ENCODE results near the gene STK39. TPM values are rescaled to one million over a fixed set of nuclear protein-coding genes. Genes with fewer than 3 reads are reported as not detected.
"Not testable (repeated sequence)": the region's sequence is repeated elsewhere in the genome, so short reads cannot be mapped to it uniquely, and the experiment has no call there.

Gene STK39
- total RNA-seq, 1 donor from 2014 or later = 18.5 TPM

DNA sequence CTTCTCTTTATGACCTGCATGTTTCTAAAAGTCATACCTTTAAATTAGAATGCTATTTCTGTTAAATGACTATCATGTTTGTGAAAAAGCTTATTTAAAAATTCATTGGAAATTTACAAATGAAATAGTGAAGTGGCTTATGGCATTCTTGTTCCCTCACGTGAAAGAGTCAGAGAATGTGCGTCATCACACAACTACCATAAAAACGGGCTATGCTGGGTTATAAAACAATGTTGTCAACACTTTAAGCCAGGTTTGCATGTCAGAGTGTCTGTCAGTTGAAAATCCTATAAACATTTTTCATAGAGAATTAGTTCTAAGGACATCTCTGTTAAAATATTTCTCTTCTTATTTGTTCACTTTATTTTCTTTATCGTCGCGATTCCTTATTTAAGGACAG, 42.5 kb upstream of the STK39 start:
- ChIA-PET CTCF (no interaction called here), POLR2A (no interaction called here)
- Mint-ChIP-seq H3K4me1 (no peaks in the 10 kb centered on the region), H3K27ac (no peak overlapping the region), H3K4me3 (no peak overlapping the region), H3K27me3 (no peaks in the 10 kb centered on the region), H3K36me3 (ENCODE audit: low read depth) (no peaks in the 10 kb centered on the region), H3K9me3 (peaks cover 3% of the 10 kb centered on the region)
- no peak for DNase-seq
- TF ChIP-seq, protein P1, sequence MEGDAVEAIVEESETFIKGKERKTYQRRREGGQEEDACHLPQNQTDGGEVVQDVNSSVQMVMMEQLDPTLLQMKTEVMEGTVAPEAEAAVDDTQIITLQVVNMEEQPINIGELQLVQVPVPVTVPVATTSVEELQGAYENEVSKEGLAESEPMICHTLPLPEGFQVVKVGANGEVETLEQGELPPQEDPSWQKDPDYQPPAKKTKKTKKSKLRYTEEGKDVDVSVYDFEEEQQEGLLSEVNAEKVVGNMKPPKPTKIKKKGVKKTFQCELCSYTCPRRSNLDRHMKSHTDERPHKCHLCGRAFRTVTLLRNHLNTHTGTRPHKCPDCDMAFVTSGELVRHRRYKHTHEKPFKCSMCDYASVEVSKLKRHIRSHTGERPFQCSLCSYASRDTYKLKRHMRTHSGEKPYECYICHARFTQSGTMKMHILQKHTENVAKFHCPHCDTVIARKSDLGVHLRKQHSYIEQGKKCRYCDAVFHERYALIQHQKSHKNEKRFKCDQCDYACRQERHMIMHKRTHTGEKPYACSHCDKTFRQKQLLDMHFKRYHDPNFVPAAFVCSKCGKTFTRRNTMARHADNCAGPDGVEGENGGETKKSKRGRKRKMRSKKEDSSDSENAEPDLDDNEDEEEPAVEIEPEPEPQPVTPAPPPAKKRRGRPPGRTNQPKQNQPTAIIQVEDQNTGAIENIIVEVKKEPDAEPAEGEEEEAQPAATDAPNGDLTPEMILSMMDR (IDR thresholded peaks at IDR 0.05) = no peak
- intact Hi-C loops (cut with micrococcal nuclease) = no loop called here
- no peak for ATAC-seq (ENCODE audit: low read depth)

DNA sequence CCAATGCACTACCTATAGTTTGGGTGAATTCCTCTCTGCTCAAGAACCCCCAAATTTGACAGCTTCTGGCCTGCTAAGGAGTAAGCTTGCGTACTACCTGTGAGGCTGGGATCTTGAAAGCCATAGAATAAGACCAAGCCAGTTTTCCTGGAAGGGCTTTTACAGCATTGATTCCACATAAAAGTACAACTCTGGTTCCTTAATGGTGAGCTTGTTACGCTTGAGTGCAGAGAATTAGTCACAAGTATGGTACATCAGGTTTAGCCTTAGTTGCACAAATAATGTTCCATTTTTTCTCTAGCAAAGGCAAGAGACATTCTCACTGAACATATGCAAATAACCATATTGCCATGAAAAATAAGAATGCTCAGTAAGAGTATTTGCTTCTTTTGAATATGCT, 39.1 kb upstream of the STK39 start:
- no peaks in the 10 kb centered on the region for H3K4me1 Mint-ChIP-seq
- H3K36me3 Mint-ChIP-seq (ENCODE audit: low read depth) = no peaks in the 10 kb centered on the region
- H3K9me3 Mint-ChIP-seq = no peaks in the 10 kb centered on the region
- H3K27ac Mint-ChIP-seq = no peak overlapping the region
- POLR2A ChIA-PET = no interaction called here
- H3K4me3 Mint-ChIP-seq = no peak overlapping the region
- intact Hi-C loops (cut with micrococcal nuclease) = no loop called here
- no peak for ATAC-seq (ENCODE audit: low read depth)
- no peak for DNase-seq
- TF ChIP-seq, protein P1 (IDR thresholded peaks at IDR 0.05) = no peak
- H3K27me3 Mint-ChIP-seq = no peaks in the 10 kb centered on the region
- CTCF ChIA-PET = interaction anchor here (0.6 kb wide), 1 partner anchor 343 kb away, joined by 6 read pairs; no protein-coding TSS in a partner anchor

DNA sequence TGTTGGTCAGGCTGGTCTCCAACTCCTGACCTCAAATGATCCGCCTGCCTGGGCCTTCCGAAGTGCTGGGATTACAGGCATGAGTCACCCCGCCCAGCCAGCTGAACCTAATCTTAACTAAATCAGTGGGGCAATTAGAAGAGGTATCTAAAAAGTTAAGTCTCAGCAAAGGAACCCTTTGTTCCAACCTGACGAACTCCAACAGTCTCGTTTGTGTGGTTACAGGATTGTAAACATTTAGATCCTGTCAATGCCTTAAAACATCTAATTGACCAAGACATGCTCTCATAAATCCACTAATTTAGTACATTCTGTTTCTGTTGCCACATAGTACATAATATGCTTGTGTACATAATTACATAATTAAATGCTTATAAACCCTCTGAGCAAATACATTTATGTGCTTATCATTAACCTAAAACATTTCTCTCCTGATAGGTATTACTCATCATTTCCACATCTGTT, 31.1 kb upstream of the STK39 start:
- TF ChIP-seq, protein P1 (IDR thresholded peaks at IDR 0.05) = no peak
- H3K36me3 Mint-ChIP-seq (ENCODE audit: low read depth) = no peaks in the 10 kb centered on the region
- ATAC-seq (ENCODE audit: low read depth) (no peak), DNase-seq (no peak)
- ChIA-PET CTCF (interaction anchor here (0.6 kb wide), 1 partner anchor 143 kb away, joined by 4 read pairs; no protein-coding TSS in a partner anchor), POLR2A (no interaction called here)
- peaks cover 1% of the 10 kb centered on the region for H3K27me3 Mint-ChIP-seq
- intact Hi-C loops (cut with micrococcal nuclease) = no loop called here
- no peak overlapping the region for H3K4me3 Mint-ChIP-seq
- no peaks in the 10 kb centered on the region for H3K9me3 Mint-ChIP-seq
- H3K27ac Mint-ChIP-seq = no peak overlapping the region
- no peaks in the 10 kb centered on the region for H3K4me1 Mint-ChIP-seq

DNA sequence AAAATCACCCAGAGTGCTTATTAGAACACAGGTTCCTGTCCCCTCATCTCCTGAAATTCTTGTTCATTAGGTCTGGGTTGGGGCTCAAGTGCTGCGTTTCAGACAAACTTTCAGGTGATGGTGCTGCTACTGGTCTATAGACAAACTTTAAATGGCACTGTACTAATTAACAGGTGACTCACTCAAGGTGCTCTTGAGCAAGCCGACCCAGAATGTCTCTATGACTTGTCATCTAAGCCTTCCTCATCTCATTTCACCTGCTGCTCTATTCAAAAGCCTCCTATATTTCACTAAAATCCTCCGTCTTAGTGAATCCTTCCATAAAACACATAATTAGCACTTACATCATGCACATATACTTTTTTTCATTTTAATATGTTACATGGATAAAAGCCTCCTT, 29.9 kb upstream of the STK39 start:
- no peak overlapping the region for H3K4me3 Mint-ChIP-seq
- DNase-seq (no peak), ATAC-seq (ENCODE audit: low read depth) (no peak)
- no peaks in the 10 kb centered on the region for H3K4me1 Mint-ChIP-seq
- ChIA-PET POLR2A (no interaction called here), CTCF (no interaction called here)
- intact Hi-C loops (cut with micrococcal nuclease) = no loop called here
- no peaks in the 10 kb centered on the region for H3K9me3 Mint-ChIP-seq
- no peak overlapping the region for H3K27ac Mint-ChIP-seq
- no peaks in the 10 kb centered on the region for H3K36me3 Mint-ChIP-seq (ENCODE audit: low read depth)
- TF ChIP-seq, protein P1 (IDR thresholded peaks at IDR 0.05) = no peak
- H3K27me3 Mint-ChIP-seq = peaks cover 1% of the 10 kb centered on the region

DNA sequence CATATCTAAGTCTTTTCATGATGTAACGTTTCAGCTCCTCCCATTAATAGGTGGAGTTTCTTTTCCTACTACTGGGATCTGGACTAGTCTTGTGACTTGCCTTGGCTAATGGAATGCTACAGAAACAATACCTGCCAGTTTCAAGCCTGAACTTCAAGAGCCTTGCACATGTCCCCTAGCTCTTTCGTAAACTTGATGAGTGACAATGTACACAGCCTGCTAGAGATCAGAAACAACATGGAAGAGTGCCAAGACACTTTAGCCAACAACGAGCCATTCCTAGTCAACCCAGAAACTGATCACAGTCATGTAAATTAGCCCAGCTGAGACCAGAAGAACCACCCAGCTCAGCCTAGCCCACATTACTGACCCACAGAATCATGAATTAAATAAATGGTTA, 24.8 kb upstream of the STK39 start:
- Mint-ChIP-seq H3K9me3 (no peaks in the 10 kb centered on the region), H3K4me3 (no peak overlapping the region), H3K27me3 (no peaks in the 10 kb centered on the region), H3K4me1 (no peaks in the 10 kb centered on the region), H3K36me3 (ENCODE audit: low read depth) (no peaks in the 10 kb centered on the region), H3K27ac (no peak overlapping the region)
- CTCF ChIA-PET = no interaction called here
- ATAC-seq (ENCODE audit: low read depth) = no peak
- POLR2A ChIA-PET = no interaction called here
- intact Hi-C loops (cut with micrococcal nuclease) = no loop called here
- DNase-seq = no peak
- TF ChIP-seq, protein P1 (IDR thresholded peaks at IDR 0.05) = no peak

DNA sequence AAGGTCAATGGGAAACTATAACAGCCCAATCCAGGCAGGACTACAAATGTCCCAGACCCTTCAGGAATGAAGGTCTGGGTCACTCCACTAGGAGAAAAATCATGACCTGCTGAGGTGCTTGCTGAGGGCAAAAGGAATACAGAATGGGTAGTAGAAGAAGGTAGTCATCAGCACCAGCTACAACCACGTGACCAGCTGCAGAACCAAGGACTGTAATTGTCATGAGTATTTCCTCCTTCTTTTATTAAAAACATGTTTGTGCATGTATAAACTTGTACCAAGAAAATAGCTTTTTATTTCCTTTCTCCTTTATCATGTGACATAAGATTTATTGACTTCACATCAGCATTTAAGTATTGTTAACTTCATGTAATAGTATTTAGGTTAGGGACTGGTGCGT, 15.5 kb upstream of the STK39 start:
- ATAC-seq (ENCODE audit: low read depth); H3K36me3 Mint-ChIP-seq (ENCODE audit: low read depth); intact Hi-C loops (cut with micrococcal nuclease); DNase-seq; H3K27ac Mint-ChIP-seq; POLR2A ChIA-PET; CTCF ChIA-PET; H3K27me3 Mint-ChIP-seq; H3K4me3 Mint-ChIP-seq; H3K4me1 Mint-ChIP-seq: not testable (repeated sequence)
- H3K9me3 Mint-ChIP-seq = peaks cover 16% of the 10 kb centered on the region

All from activated B cell treated with CpG ODN at 0.5 μM for 24 hours (primary cell).